H9 (cell line): ENCODE data around the gene NPAS3. TPM values are rescaled to one million over a fixed set of nuclear protein-coding genes. Genes with fewer than 3 reads are reported as not detected.

Experiments used
- DNase-seq: peaks from one replicate; pipeline ENCODE4 v3.0.0-alpha.2; 2017
- H2AFZ ChIP-seq: one replicate; pipeline ENCODE4 v1.6.1; 2013; ENCODE audit warnings: mild to moderate bottlenecking, low read length, control low read depth, moderate library complexity
- H2AK5ac ChIP-seq: 2 replicates; pipeline ENCODE4 v1.6.1; 2013; ENCODE audit warnings: low read length, control low read depth, mixed read lengths; ENCODE audit not compliant: insufficient read length
- H2BK120ac ChIP-seq: one replicate; pipeline ENCODE4 v1.6.1; 2013; ENCODE audit warnings: low read depth, mild to moderate bottlenecking, low read length, control low read depth, inconsistent platforms; ENCODE audit not compliant: poor library complexity, severe bottlenecking
- H2BK12ac ChIP-seq: 2 replicates; pipeline ENCODE4 v1.6.1; 2013; ENCODE audit warnings: low read length, control low read depth, mixed read lengths, low read depth; ENCODE audit not compliant: insufficient read length
- H2BK15ac ChIP-seq: 2 replicates; pipeline ENCODE4 v1.6.1; 2013; ENCODE audit warnings: low read depth, low read length, control low read depth
- H2BK20ac ChIP-seq: one replicate; pipeline ENCODE4 v1.6.1; 2013; ENCODE audit warnings: low read depth, mild to moderate bottlenecking, low read length, control low read depth, inconsistent platforms; ENCODE audit not compliant: poor library complexity, severe bottlenecking
- H2BK5ac ChIP-seq: 2 replicates; pipeline ENCODE4 v1.6.1; 2013; ENCODE audit warnings: low read length, control low read depth, mixed read lengths; ENCODE audit not compliant: insufficient read length
- H3K14ac ChIP-seq: 2 replicates; pipeline ENCODE4 v1.6.1; 2013; ENCODE audit warnings: low read length, control low read depth; ENCODE audit not compliant: insufficient read depth
- H3K18ac ChIP-seq: 2 replicates; pipeline ENCODE4 v1.6.1; 2013; ENCODE audit warnings: low read depth, mild to moderate bottlenecking, mixed read lengths, low read length, control low read depth; ENCODE audit not compliant: insufficient read length
- H3K23ac ChIP-seq: 2 replicates; pipeline ENCODE4 v1.6.1; 2013; ENCODE audit warnings: low read length, control low read depth, mixed read lengths, low read depth; ENCODE audit not compliant: insufficient read length
- H3K23me2 ChIP-seq: 2 replicates; pipeline ENCODE4 v1.6.1; 2013; ENCODE audit warnings: low read depth, mild to moderate bottlenecking, mixed read lengths, low read length, control low read depth; ENCODE audit not compliant: insufficient read length, poor library complexity, severe bottlenecking
- H3K27ac ChIP-seq: 2 replicates; pipeline ENCODE4 v1.5.1; 2013; ENCODE audit warnings: low read length, control low read depth, mixed read lengths, low read depth; ENCODE audit not compliant: insufficient read length
- H3K27me3 ChIP-seq: 2 replicates; pipeline ENCODE4 v1.6.1; 2013; ENCODE audit warnings: low read length, control low read depth, inconsistent platforms; ENCODE audit not compliant: insufficient read depth
- H3K4ac ChIP-seq: 2 replicates; pipeline ENCODE4 v1.6.1; 2013; ENCODE audit warnings: low read depth, mild to moderate bottlenecking, control low read depth, inconsistent platforms, low read length, moderate library complexity
- H3K4me1 ChIP-seq: 2 replicates; pipeline ENCODE4 v1.6.1; 2013; ENCODE audit warnings: low read length, control low read depth, inconsistent platforms; ENCODE audit not compliant: insufficient read depth
- H3K4me2 ChIP-seq: 2 replicates; pipeline ENCODE4 v1.6.1; 2013; ENCODE audit warnings: low read length, control low read depth, mixed read lengths; ENCODE audit not compliant: insufficient read length, insufficient read depth
- H3K56ac ChIP-seq: 2 replicates; pipeline ENCODE4 v1.6.1; 2013; ENCODE audit warnings: low read depth, mild to moderate bottlenecking, mixed read lengths, low read length, control low read depth; ENCODE audit not compliant: insufficient read length
- H3K79me1 ChIP-seq: 2 replicates; pipeline ENCODE4 v1.6.1; 2013; ENCODE audit warnings: low read depth, mild to moderate bottlenecking, moderate library complexity, low read length, control low read depth, inconsistent platforms; ENCODE audit not compliant: insufficient read depth, poor library complexity, severe bottlenecking
- H3K79me2 ChIP-seq: 2 replicates; pipeline ENCODE4 v1.6.1; 2013; ENCODE audit warnings: low read length, control low read depth, inconsistent platforms; ENCODE audit not compliant: insufficient read depth
- H3K9ac ChIP-seq: 2 replicates; pipeline ENCODE4 v1.6.1; 2013; ENCODE audit warnings: low read length, control low read depth, mixed read lengths; ENCODE audit not compliant: insufficient read length; ENCODE audit errors: extremely low read depth
- H3K9me3 ChIP-seq: one replicate; pipeline ENCODE4 v1.6.1; 2013; ENCODE audit warnings: low read depth, low read length, inconsistent platforms; ENCODE audit not compliant: control insufficient read depth
- H3T11ph ChIP-seq: one replicate; pipeline ENCODE4 v1.6.1; 2013; ENCODE audit warnings: mild to moderate bottlenecking, low read length, control low read depth, inconsistent platforms
- H4K20me1 ChIP-seq: one replicate; pipeline ENCODE4 v1.6.1; 2013; ENCODE audit not compliant: control insufficient read depth, insufficient read length, insufficient read depth
- H4K5ac ChIP-seq: 2 replicates; pipeline ENCODE4 v1.6.1; 2013; ENCODE audit warnings: low read depth, mild to moderate bottlenecking, mixed read lengths, low read length, control low read depth; ENCODE audit not compliant: insufficient read length
- H4K8ac ChIP-seq: replicated peaks from 2 replicates; pipeline ENCODE4 v1.6.1; 2013; ENCODE audit warnings: low read length, control low read depth, mixed read lengths, low read depth; ENCODE audit not compliant: insufficient read length
- H4K91ac ChIP-seq: 2 replicates; pipeline ENCODE4 v1.6.1; 2013; ENCODE audit warnings: low read depth, mild to moderate bottlenecking, moderate library complexity, mixed read lengths, low read length, control low read depth; ENCODE audit not compliant: insufficient read length
- H3K27ac Mint-ChIP-seq, 3 experiments: 2 replicates in 2 of 3; 3 replicates in 1 of 3; pipeline ENCODE4 v1.8.0; 2020 to 2021; ENCODE audit warnings: mixed read lengths in 3 of 3, mild to moderate bottlenecking in 1 of 3, moderate library complexity in 1 of 3
- H3K27me3 Mint-ChIP-seq: 2 replicates; pipeline ENCODE4 v1.8.0; 2021; ENCODE audit warnings: low read depth, mild to moderate bottlenecking, moderate library complexity, mixed read lengths
- H3K36me3 Mint-ChIP-seq, 3 experiments: 2 replicates in 2 of 3; 3 replicates in 1 of 3; pipeline ENCODE4 v1.8.0; 2020 to 2021; ENCODE audit warnings: low read depth in 3 of 3, mixed read lengths in 3 of 3; ENCODE audit not compliant: insufficient read depth in 1 of 3
- H3K4me1 Mint-ChIP-seq, 2 experiments: 2 replicates each; pipeline ENCODE4 v1.8.0; 2020; ENCODE audit warnings: mixed read lengths in 2 of 2
- H3K4me3 Mint-ChIP-seq, 2 experiments: 2 replicates in 1 of 2; 3 replicates in 1 of 2; pipeline ENCODE4 v1.8.0; 2020 to 2021; ENCODE audit warnings: mild to moderate bottlenecking in 2 of 2, mixed read lengths in 2 of 2, moderate library complexity in 1 of 2
- H3K9me3 Mint-ChIP-seq, 2 experiments: 2 replicates in 1 of 2; 3 replicates in 1 of 2; pipeline ENCODE4 v1.8.0; 2020; ENCODE audit warnings: mild to moderate bottlenecking in 2 of 2, mixed read lengths in 2 of 2, moderate library complexity in 1 of 2
- WGBS: extraction: QIAGEN DNeasy Blood & Tissue Kit; methylation state at CpG from one replicate; pipeline ENCODE4 v1.1.7; 2013; ENCODE audit warnings: missing lambda C conversion rate, low lambda C conversion rate, mixed read lengths; ENCODE audit not compliant: insufficient read length; ENCODE audit errors: extremely low coverage; 5-methylcytosine and 5-hydroxymethylcytosine counted together
- total RNA-seq: library from RNA; stranded (reverse); gene quantifications from 2 replicates; pipeline ENCODE4 v1.2.1, GENCODE V29; 2021
- TF ChIP-seq, protein P1 (sequence below): fragments of 200-600 bp; sonication (generic); conservative IDR thresholded peaks from 3 replicates; pipeline ENCODE4 v1.8.0; 2021; ENCODE audit warnings: antibody characterized with exemption, mild to moderate bottlenecking

NPAS3 gene
- total RNA-seq, 1 experiment from 2014 or later, result 0.17 TPM

DNA sequence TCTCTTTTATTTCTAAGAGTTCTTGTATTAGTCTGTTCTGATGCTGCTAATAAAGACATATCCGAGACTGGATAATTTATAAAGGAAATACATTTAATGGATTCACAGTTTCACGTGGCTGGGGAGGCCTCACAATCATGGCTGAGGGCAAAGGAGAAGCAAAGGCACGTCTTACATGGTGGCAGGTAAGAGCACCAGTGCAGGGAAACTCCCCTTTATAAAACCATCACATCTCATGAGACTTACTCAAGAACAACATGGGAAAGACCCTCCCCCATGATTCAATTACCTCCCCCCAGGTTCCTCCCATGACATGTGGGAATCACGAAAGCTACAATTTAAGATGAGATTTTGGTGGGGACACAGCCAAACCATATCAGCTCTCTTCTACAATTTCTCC lies 503.0 kb downstream of the NPAS3 start:
- Histone ChIP-seq H4K20me1 (no peaks in the 10 kb centered on the region), H3K4ac (no peak overlapping the region), H3K18ac (no peak overlapping the region), H2AK5ac (no peak overlapping the region), H4K5ac (no peak overlapping the region), H2BK20ac (no peak overlapping the region), H3K9ac (no peak overlapping the region), H3T11ph (no peak overlapping the region), H3K23ac (no peak overlapping the region), H2BK12ac (no peak overlapping the region), H3K79me1 (no peaks in the 10 kb centered on the region), H4K8ac (no peak overlapping the region), H2BK120ac (no peak overlapping the region), H2AFZ (no peak overlapping the region), H3K23me2 (no peaks in the 10 kb centered on the region), H3K27me3 (no peaks in the 10 kb centered on the region), H3K14ac (no peak overlapping the region), H4K91ac (no peak overlapping the region), H3K79me2 (no peaks in the 10 kb centered on the region), H3K4me2 (no peak overlapping the region), H3K9me3 (no peaks in the 10 kb centered on the region), H2BK15ac (no peak overlapping the region), H3K56ac (no peak overlapping the region), H3K27ac (no peak overlapping the region), H3K4me1 (no peaks in the 10 kb centered on the region), H2BK5ac (no peak overlapping the region)
- TF ChIP-seq, protein P1, sequence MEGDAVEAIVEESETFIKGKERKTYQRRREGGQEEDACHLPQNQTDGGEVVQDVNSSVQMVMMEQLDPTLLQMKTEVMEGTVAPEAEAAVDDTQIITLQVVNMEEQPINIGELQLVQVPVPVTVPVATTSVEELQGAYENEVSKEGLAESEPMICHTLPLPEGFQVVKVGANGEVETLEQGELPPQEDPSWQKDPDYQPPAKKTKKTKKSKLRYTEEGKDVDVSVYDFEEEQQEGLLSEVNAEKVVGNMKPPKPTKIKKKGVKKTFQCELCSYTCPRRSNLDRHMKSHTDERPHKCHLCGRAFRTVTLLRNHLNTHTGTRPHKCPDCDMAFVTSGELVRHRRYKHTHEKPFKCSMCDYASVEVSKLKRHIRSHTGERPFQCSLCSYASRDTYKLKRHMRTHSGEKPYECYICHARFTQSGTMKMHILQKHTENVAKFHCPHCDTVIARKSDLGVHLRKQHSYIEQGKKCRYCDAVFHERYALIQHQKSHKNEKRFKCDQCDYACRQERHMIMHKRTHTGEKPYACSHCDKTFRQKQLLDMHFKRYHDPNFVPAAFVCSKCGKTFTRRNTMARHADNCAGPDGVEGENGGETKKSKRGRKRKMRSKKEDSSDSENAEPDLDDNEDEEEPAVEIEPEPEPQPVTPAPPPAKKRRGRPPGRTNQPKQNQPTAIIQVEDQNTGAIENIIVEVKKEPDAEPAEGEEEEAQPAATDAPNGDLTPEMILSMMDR, result no peak
- Mint-ChIP-seq H3K4me1 (peaks cover 7% of the 10 kb centered on the region in 2 experiments; a peak in 2 of 4 replicates), H3K4me3 (no peak overlapping the region), H3K9me3 (peaks cover 0 to 2% of the 10 kb centered on the region in 2 experiments; a peak in 2 of 5 replicates), H3K27me3 (no peaks in the 10 kb centered on the region), H3K36me3 (peaks cover 0 to 3% (median 0%) of the 10 kb centered on the region in 3 experiments; a peak in 1 of 7 replicates), H3K27ac (no peak overlapping the region; a peak in 1 of 7 replicates)
- DNase-seq, result no peak
- no CpG with 5 or more reads among the region's 4 CpGs for WGBS
